ENCODE data around the gene BRI3BP.
"Not testable (repeated sequence)": the region's sequence is repeated elsewhere in the genome, so short reads cannot be mapped to it uniquely, and the experiment has no call there.

BRI3BP gene

DNA sequence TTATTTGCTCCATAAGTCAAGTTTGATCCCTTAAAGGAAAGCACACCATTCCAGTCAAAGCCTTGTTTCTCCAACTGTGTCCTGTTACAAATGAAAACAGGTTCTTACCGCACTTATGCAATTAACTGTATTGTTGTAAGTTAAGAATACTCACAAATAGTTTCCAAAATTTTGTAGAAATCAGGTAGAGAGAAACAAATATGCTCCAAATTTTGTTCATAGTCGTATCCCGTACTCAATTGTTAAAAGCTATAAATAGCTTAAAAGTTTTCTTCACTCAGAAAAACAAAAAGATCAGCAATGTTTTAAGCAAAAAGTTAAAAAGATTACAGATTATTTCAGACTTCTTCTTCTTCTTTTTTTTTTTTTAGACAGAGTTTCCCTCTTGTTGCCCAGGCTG lies 67.8 kb downstream of the BRI3BP start:
- TF ChIP-seq, protein P1, sequence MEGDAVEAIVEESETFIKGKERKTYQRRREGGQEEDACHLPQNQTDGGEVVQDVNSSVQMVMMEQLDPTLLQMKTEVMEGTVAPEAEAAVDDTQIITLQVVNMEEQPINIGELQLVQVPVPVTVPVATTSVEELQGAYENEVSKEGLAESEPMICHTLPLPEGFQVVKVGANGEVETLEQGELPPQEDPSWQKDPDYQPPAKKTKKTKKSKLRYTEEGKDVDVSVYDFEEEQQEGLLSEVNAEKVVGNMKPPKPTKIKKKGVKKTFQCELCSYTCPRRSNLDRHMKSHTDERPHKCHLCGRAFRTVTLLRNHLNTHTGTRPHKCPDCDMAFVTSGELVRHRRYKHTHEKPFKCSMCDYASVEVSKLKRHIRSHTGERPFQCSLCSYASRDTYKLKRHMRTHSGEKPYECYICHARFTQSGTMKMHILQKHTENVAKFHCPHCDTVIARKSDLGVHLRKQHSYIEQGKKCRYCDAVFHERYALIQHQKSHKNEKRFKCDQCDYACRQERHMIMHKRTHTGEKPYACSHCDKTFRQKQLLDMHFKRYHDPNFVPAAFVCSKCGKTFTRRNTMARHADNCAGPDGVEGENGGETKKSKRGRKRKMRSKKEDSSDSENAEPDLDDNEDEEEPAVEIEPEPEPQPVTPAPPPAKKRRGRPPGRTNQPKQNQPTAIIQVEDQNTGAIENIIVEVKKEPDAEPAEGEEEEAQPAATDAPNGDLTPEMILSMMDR (IDR thresholded peaks at IDR 0.05; ENCODE audit: unreplicated experiment in 3 of 3) = no peak
- Mint-ChIP-seq H3K36me3 (ENCODE audit: low read depth) (peaks cover 4% of the 10 kb centered on the region), H3K9me3 (peaks cover 12% of the 10 kb centered on the region), H3K27me3 (ENCODE audit: low read depth) (peaks cover 22% of the 10 kb centered on the region), H3K4me1 (peaks cover 5% of the 10 kb centered on the region), H3K4me3 (no peak overlapping the region), H3K27ac (no peak overlapping the region)

DNA sequence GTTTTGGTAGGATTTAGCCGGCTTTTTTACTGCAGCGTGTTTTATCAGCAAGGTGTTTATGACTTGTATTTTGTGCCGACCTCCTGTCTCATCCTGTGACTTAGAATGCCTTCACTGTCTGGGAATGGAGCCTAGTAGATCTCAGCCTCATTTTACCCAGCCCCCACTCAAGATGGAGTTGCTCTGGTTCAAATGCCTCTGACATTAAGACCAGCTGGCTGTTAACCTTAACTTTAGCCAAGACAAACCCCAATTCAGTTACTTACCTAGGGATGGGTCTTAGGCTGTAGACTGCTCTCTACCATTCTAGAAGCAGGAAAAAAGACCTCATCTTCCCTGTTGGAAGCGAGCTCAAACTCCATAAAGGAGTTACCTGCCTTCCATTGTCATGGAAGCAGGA lies 70.1 kb downstream of the BRI3BP start:
- Mint-ChIP-seq H3K9me3 (peaks cover 12% of the 10 kb centered on the region), H3K4me1 (peaks cover 15% of the 10 kb centered on the region), H3K4me3 (peak overlapping the region; percentile 56 to 82 (median 72)), H3K27me3 (ENCODE audit: low read depth) (peaks cover 25% of the 10 kb centered on the region)
- not testable (repeated sequence) for H3K27ac Mint-ChIP-seq; H3K36me3 Mint-ChIP-seq (ENCODE audit: low read depth)

DNA sequence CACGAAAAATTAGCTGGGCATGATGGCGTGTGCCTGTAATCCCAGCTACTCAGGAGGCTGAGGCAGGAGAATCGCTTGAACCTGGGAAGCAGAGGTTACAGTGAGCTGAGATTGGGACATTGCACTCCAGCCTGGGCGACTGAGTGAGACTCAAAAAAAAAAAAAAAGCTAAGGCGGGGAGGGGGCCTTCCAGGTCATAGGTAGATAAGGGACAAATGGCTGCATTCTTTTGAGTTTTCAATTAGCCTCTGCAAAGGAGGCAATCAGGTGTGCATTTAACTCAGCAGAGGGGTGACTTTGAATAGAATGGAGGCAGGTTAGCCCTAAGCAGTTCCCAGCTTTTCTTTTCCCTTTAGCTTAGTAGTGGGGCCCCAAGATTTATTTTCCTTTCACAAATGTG lies 71.0 kb downstream of the BRI3BP start:
- H3K4me3 Mint-ChIP-seq = peak overlapping the region; percentile 70 to 82 (median 70)
- peaks cover 21% of the 10 kb centered on the region for H3K4me1 Mint-ChIP-seq
- TF ChIP-seq, protein P1 (IDR thresholded peaks at IDR 0.05; ENCODE audit: unreplicated experiment in 3 of 3) = no peak
- H3K27ac Mint-ChIP-seq = no peak overlapping the region
- H3K36me3 Mint-ChIP-seq (ENCODE audit: low read depth) = peaks cover 4% of the 10 kb centered on the region
- H3K9me3 Mint-ChIP-seq = peaks cover 11% of the 10 kb centered on the region
- H3K27me3 Mint-ChIP-seq (ENCODE audit: low read depth) = peaks cover 25% of the 10 kb centered on the region

DNA sequence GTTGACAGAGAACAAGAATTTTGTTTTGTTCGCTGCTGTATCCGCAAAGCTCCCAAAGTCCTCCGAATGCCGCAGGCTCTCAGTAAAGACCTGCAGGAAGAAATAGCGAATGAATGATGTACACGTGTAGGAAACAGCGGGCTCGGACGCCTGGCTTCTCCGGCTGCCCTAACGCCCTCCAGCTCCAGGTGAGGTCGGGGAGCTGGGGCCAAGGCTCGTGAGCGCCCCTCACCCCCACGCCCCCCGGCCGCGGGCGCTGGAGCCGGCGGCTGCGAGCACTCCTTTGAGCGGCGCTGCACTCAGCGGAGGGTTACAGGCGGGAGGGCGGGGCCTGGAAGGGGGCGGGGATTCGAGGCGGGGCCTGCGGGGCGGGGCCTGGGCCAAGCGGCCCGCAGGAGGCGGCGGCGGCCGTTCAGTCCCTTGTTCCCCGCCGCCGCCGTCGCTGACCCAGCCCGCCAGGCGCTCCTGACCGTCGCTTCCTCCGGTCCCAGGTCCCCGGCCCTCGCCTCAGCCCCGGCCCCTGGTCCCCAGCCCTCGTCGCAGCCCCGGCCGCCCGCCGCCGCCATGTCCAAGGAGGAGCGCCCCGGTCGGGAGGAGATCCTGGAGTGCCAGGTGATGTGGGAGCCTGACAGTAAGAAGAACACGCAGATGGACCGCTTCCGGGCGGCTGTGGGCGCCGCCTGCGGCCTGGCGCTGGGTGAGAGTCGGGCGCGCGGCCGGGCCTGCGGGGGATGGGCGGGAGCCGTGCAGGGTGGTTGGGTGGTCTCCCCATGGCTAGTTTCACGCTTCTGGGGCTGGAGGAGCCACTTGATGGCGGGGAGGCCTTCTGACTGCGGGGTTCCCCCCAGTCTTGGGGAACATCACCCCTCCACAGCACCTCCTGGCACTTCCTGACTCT lies 71.8 kb downstream of the BRI3BP start, which contains the start of gene AACS:
AACS (plus strand) TSS at position 415 of the 898 bp plus-strand sequence; CDS start at position 565, 150 bp downstream.
- Mint-ChIP-seq H3K9me3 (peaks cover 7% of the 10 kb centered on the region), H3K27ac (no peak within 1 kb of the TSS), H3K36me3 (ENCODE audit: low read depth) (peaks cover 4% of the 10 kb centered on the region), H3K4me3 (peak within 1 kb of the TSS; percentile 82 to 87 (median 85)), H3K27me3 (ENCODE audit: low read depth) (peaks cover 21% of the 10 kb centered on the region), H3K4me1 (peaks cover 28% of the 10 kb centered on the region)
- TF ChIP-seq, protein P1 (IDR thresholded peaks at IDR 0.05; ENCODE audit: unreplicated experiment in 3 of 3) = no peak

DNA sequence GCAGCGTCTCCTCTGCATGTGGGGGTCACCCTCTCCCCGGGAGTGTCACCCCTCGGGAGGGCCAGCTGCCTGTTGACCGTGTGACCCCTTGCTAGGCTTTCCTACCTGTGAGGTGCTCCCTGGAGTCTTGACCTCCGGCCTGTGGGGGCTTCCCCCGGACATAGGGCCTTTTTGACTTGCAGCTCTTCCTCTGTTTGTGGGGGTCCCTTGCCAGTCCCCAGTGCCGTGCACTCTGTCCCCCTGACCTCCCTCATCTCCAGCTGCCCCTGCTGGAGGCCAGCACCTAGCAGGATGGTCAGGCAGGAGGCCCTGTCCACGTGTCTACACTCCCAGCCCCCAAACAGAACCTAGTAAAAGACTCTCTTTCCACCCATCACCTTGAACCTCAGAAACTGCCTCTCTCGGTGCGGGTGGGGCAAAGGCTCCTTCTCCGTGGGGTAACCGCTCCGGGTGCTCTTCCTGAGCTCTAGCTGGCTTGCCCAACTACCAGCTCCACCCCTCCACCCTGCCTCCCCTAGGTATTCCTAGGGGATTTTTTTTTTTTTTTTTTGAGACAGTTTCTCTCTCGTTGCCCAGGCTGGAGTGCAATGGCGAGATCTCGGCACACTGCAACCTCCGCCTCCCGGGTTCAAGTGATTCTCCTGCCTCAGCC lies 72.6 kb downstream of the BRI3BP start:
- Mint-ChIP-seq H3K9me3 (peaks cover 5% of the 10 kb centered on the region), H3K27me3 (ENCODE audit: low read depth) (peaks cover 20% of the 10 kb centered on the region), H3K36me3 (ENCODE audit: low read depth) (peaks cover 4% of the 10 kb centered on the region), H3K4me3 (peak overlapping the region; percentile 82 to 87 (median 85)), H3K4me1 (peaks cover 30% of the 10 kb centered on the region), H3K27ac (no peak overlapping the region)
- TF ChIP-seq, protein P1 (IDR thresholded peaks at IDR 0.05; ENCODE audit: unreplicated experiment in 3 of 3) = no peak

DNA sequence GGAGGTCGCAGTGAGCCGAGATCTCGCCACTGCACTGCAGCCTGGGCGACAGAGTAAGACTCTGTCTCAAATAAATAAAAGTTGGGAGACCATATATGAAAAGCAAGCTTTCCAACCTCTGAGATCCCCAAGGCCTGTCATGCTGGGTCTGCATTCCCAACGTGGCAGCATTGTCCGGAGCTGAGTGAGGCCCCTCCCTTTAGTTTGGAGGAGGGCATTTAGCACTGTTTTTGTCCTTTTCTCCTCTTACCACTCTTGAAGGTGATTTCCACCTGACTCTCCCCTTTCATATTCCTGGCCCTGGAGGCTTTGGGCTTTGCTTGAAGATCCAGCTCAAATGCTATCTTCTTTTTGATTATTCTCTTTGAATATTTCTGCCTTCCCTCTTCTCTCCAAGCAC lies 74.9 kb downstream of the BRI3BP start:
- Mint-ChIP-seq H3K4me3 (peak overlapping the region; percentile 53 to 72 (median 64)), H3K9me3 (no peaks in the 10 kb centered on the region), H3K36me3 (ENCODE audit: low read depth) (peaks cover 5% of the 10 kb centered on the region), H3K27ac (no peak overlapping the region), H3K4me1 (peaks cover 30% of the 10 kb centered on the region), H3K27me3 (ENCODE audit: low read depth) (peaks cover 9% of the 10 kb centered on the region)
- TF ChIP-seq, protein P1 (IDR thresholded peaks at IDR 0.05; ENCODE audit: unreplicated experiment in 3 of 3) = no peak
